HEK293 (cell line): Measurements from ENCODE around the gene PCTP.

ENCODE experiments used
- KLF7 ChIP-seq: fragments of 450-650 bp; formaldehyde crosslinking; IDR thresholded peaks from 2 replicates; pipeline ENCODE4 v1.5.1; 2016; ENCODE audit warnings: missing biosample characterization, missing genetic modification characterization, borderline replicate concordance
- PRDM10 ChIP-seq: fragments of 450-650 bp; formaldehyde crosslinking; IDR thresholded peaks from 2 replicates; pipeline ENCODE4 v1.5.1; 2016; ENCODE audit warnings: missing biosample characterization, missing genetic modification characterization
- PRDM2 ChIP-seq: fragments of 450-650 bp; formaldehyde crosslinking; IDR thresholded peaks from 2 replicates; pipeline ENCODE4 v1.5.1; 2016; ENCODE audit warnings: missing biosample characterization, missing genetic modification characterization, borderline replicate concordance
- REPIN1 ChIP-seq: fragments of 450-650 bp; formaldehyde crosslinking; IDR thresholded peaks from 2 replicates; pipeline ENCODE4 v1.5.1; 2017; ENCODE audit warnings: missing biosample characterization, missing genetic modification characterization, low read depth
- SP3 ChIP-seq: fragments of 450-650 bp; formaldehyde crosslinking; IDR thresholded peaks from 2 replicates; pipeline ENCODE4 v1.5.1; 2016; ENCODE audit warnings: missing biosample characterization, missing genetic modification characterization
- ZEB2 ChIP-seq: fragments of 450-650 bp; formaldehyde crosslinking; IDR thresholded peaks from 2 replicates; pipeline ENCODE4 v1.5.1; 2016; ENCODE audit warnings: missing biosample characterization, missing genetic modification characterization
- ZFP69B ChIP-seq: fragments of 450-650 bp; formaldehyde crosslinking; IDR thresholded peaks from 2 replicates; pipeline ENCODE4 v1.5.1; 2016; ENCODE audit warnings: missing biosample characterization, missing genetic modification characterization
- ZIC2 ChIP-seq: fragments of 450-650 bp; formaldehyde crosslinking; IDR thresholded peaks from 2 replicates; pipeline ENCODE4 v1.5.1; 2016; ENCODE audit warnings: missing biosample characterization, missing genetic modification characterization
- ZNF18 ChIP-seq: fragments of 450-650 bp; formaldehyde crosslinking; IDR thresholded peaks from 2 replicates; pipeline ENCODE4 v1.5.1; 2016; ENCODE audit warnings: missing biosample characterization, missing genetic modification characterization
- ZNF2 ChIP-seq: fragments of 450-650 bp; formaldehyde crosslinking; IDR thresholded peaks from 2 replicates; pipeline ENCODE4 v1.5.1; 2016; ENCODE audit warnings: missing biosample characterization, missing genetic modification characterization
- ZNF23 ChIP-seq: fragments of 450-650 bp; formaldehyde crosslinking; IDR thresholded peaks from 2 replicates; pipeline ENCODE4 v1.5.1; 2016; ENCODE audit warnings: missing biosample characterization, missing genetic modification characterization, borderline replicate concordance
- ZNF292 ChIP-seq: fragments of 450-650 bp; formaldehyde crosslinking; IDR thresholded peaks from 2 replicates; pipeline ENCODE4 v1.5.1; 2016; ENCODE audit warnings: low read depth, missing biosample characterization, missing genetic modification characterization, borderline replicate concordance
- ZNF362 ChIP-seq: fragments of 450-650 bp; formaldehyde crosslinking; IDR thresholded peaks from 2 replicates; pipeline ENCODE4 v1.5.1; 2016; ENCODE audit warnings: missing biosample characterization, missing genetic modification characterization
- ZNF398 ChIP-seq: fragments of 450-650 bp; formaldehyde crosslinking; IDR thresholded peaks from 2 replicates; pipeline ENCODE4 v1.5.1; 2017; ENCODE audit warnings: missing biosample characterization, missing genetic modification characterization
- ZNF488 ChIP-seq: fragments of 450-650 bp; formaldehyde crosslinking; IDR thresholded peaks from 2 replicates; pipeline ENCODE4 v1.5.1; 2016; ENCODE audit warnings: missing biosample characterization, missing genetic modification characterization
- ZNF529 ChIP-seq: fragments of 450-650 bp; formaldehyde crosslinking; IDR thresholded peaks from 2 replicates; pipeline ENCODE4 v1.5.1; 2017; ENCODE audit warnings: missing genetic modification characterization, missing biosample characterization; ENCODE audit not compliant: insufficient replicate concordance
- ZNF558 ChIP-seq: fragments of 450-650 bp; formaldehyde crosslinking; IDR thresholded peaks from 2 replicates; pipeline ENCODE4 v1.5.1; 2016; ENCODE audit warnings: missing biosample characterization, missing genetic modification characterization
- ZNF571 ChIP-seq: fragments of 450-650 bp; formaldehyde crosslinking; IDR thresholded peaks from 2 replicates; pipeline ENCODE4 v1.5.0; 2017; ENCODE audit warnings: missing biosample characterization, missing genetic modification characterization
- ZNF624 ChIP-seq: fragments of 450-650 bp; formaldehyde crosslinking; IDR thresholded peaks from 2 replicates; pipeline ENCODE4 v1.5.1; 2017; ENCODE audit warnings: missing biosample characterization, missing genetic modification characterization
- ZNF660 ChIP-seq: fragments of 450-650 bp; IDR thresholded peaks from 2 replicates; pipeline ENCODE4 v1.5.1; 2018; ENCODE audit warnings: missing biosample characterization, mild to moderate bottlenecking, missing genetic modification characterization
- ZNF707 ChIP-seq: fragments of 450-650 bp; formaldehyde crosslinking; IDR thresholded peaks from 2 replicates; pipeline ENCODE4 v1.5.1; 2016; ENCODE audit warnings: missing biosample characterization, missing genetic modification characterization
- ZNF785 ChIP-seq: fragments of 450-650 bp; formaldehyde crosslinking; IDR thresholded peaks from 2 replicates; pipeline ENCODE4 v1.5.1; 2016; ENCODE audit warnings: missing biosample characterization, missing genetic modification characterization
- ZNF792 ChIP-seq: fragments of 450-650 bp; formaldehyde crosslinking; IDR thresholded peaks from 2 replicates; pipeline ENCODE4 v1.5.1; 2016; ENCODE audit warnings: missing biosample characterization, missing genetic modification characterization
- ZSCAN16 ChIP-seq: fragments of 450-650 bp; formaldehyde crosslinking; IDR thresholded peaks from 2 replicates; pipeline ENCODE4 v1.5.1; 2016; ENCODE audit warnings: missing biosample characterization, missing genetic modification characterization

Gene PCTP

GRCh38 chr17:55722742-55723487 is 27.9 kb upstream of the PCTP start, which contains the start of gene TMEM100 (continued):
- no peak for TF ChIP-seq KLF7 (tag by site-specific recombination)
- 0 out of 2 replicates have a peak, but pooled peaks have one; percentile 11 for TF ChIP-seq ZNF398 (tag by site-specific recombination)
- no peak for TF ChIP-seq ZNF785 (tag by site-specific recombination)
- peak; percentile 65; the same call in 1 of the 2 replicates for TF ChIP-seq ZNF2 (tag by site-specific recombination)
- TF ChIP-seq ZEB2 (tag by site-specific recombination), result 0 out of 2 replicates have a peak, but pooled peaks have one; percentile 48
- TF ChIP-seq ZFP69B (tag by site-specific recombination), result no peak
- TF ChIP-seq PRDM2 (tag by site-specific recombination), result no peak
- TF ChIP-seq ZNF362 (tag by site-specific recombination), result peak; percentile 87
- TF ChIP-seq ZNF292 (tag by site-specific recombination), result no peak
- no peak for TF ChIP-seq ZNF558
- no peak for TF ChIP-seq REPIN1 (tag by site-specific recombination)
- TF ChIP-seq ZNF18 (tag by site-specific recombination), result no peak
- TF ChIP-seq ZNF660 (tag by site-specific recombination), result peak; percentile 28; the same call in 1 of the 2 replicates
- no peak for TF ChIP-seq ZNF529 (tag by site-specific recombination)
- TF ChIP-seq SP3, result peak; percentile 70
- no peak for TF ChIP-seq ZSCAN16 (tag by site-specific recombination)
- TF ChIP-seq ZNF624 (tag by site-specific recombination), result no peak
- no peak for TF ChIP-seq ZNF792 (tag by site-specific recombination)
- TF ChIP-seq PRDM10 (tag by site-specific recombination), result peak; percentile 85
- TF ChIP-seq ZNF488 (tag by site-specific recombination), result no peak
- no peak for TF ChIP-seq ZNF571
- TF ChIP-seq ZIC2, result no peak
- no peak for TF ChIP-seq ZNF707 (tag by site-specific recombination)
- no peak for TF ChIP-seq ZNF23 (tag by site-specific recombination)
